WTC11 (cell line): ENCODE data around the gene TBC1D22A. TPM values are rescaled to one million over a fixed set of nuclear protein-coding genes. Genes with fewer than 3 reads are reported as not detected.

ENCODE experiments used
- ATAC-seq: fragments of 200-7000 bp; cut with Tn5 transposase; 2 replicates; pipeline ENCODE4 v1.10.0; 2021; ENCODE audit warnings: mild to moderate bottlenecking, moderate library complexity
- CTCF ChIA-PET: fragments of 300-600 bp; sonication (Branson Sonifier 250); formaldehyde crosslinking; loops from one replicate; lab custom pipeline; 2021; ENCODE audit warnings: antibody characterized with exemption; lab: Charles Lee
- POLR2A ChIA-PET: fragments of 350-600 bp; sonication (Branson Sonifier 250); formaldehyde crosslinking; loops from one replicate; lab custom pipeline; 2021; ENCODE audit warnings: antibody characterized with exemption; lab: Charles Lee
- DNase-seq: peaks from one replicate; pipeline ENCODE4 v3.0.0; 2021; ENCODE audit warnings: low spot score
- H3K27ac Mint-ChIP-seq: 2 replicates; pipeline ENCODE4 v1.8.0; 2021; ENCODE audit warnings: mixed read lengths
- H3K27me3 Mint-ChIP-seq: 2 replicates; pipeline ENCODE4 v1.8.0; 2021; ENCODE audit warnings: low read depth, mild to moderate bottlenecking, moderate library complexity, mixed read lengths
- H3K36me3 Mint-ChIP-seq: 2 replicates; pipeline ENCODE4 v1.8.0; 2021; ENCODE audit warnings: mixed read lengths
- H3K4me1 Mint-ChIP-seq: 2 replicates; pipeline ENCODE4 v1.8.0; 2022; ENCODE audit warnings: mixed read lengths
- H3K4me3 Mint-ChIP-seq: 2 replicates; pipeline ENCODE4 v1.8.0; 2021; ENCODE audit warnings: mild to moderate bottlenecking, moderate library complexity, mixed read lengths
- H3K9me3 Mint-ChIP-seq: 2 replicates; pipeline ENCODE4 v1.8.0; 2021; ENCODE audit warnings: mixed read lengths
- CTCF ChIP-seq: fragments of 200-600 bp; IDR thresholded peaks from 2 replicates; pipeline ENCODE4 v1.8.0; 2022; ENCODE audit warnings: antibody characterized with exemption
- ELF4 ChIP-seq: sonication (generic); formaldehyde crosslinking; IDR thresholded peaks from 2 replicates; pipeline ENCODE4 v1.8.1; 2022; ENCODE audit warnings: low read depth, mild to moderate bottlenecking, moderate library complexity, missing genetic modification reagents
- ERG ChIP-seq: fragments of 250-450 bp; sonication (Bioruptor Pico); IDR thresholded peaks from 2 replicates; pipeline ENCODE4 v1.8.0; 2021; ENCODE audit warnings: mild to moderate bottlenecking
- GRHL2 ChIP-seq: fragments of 250-450 bp; sonication (Bioruptor Pico); IDR thresholded peaks from 2 replicates; pipeline ENCODE4 v1.8.0; 2022; ENCODE audit warnings: mild to moderate bottlenecking, moderate library complexity; ENCODE audit not compliant: insufficient replicate concordance, severe bottlenecking
- GTF2I ChIP-seq: fragments of 250-450 bp; sonication (Bioruptor Pico); conservative IDR thresholded peaks from 2 replicates; pipeline ENCODE4 v1.4.0; 2021; ENCODE audit warnings: mild to moderate bottlenecking
- IRF1 ChIP-seq: sonication (generic); formaldehyde crosslinking; IDR thresholded peaks from 2 replicates; pipeline ENCODE4 v1.8.0; 2023; ENCODE audit warnings: missing genetic modification reagents
- MXD4 ChIP-seq: fragments of 250-450 bp; sonication (Bioruptor Pico); IDR thresholded peaks from 2 replicates; pipeline ENCODE4 v1.8.0; 2021; ENCODE audit warnings: mild to moderate bottlenecking, moderate library complexity, borderline replicate concordance
- MYBL2 ChIP-seq: sonication (generic); formaldehyde crosslinking; IDR thresholded peaks from 2 replicates; pipeline ENCODE4 v1.8.1; 2023; ENCODE audit warnings: mild to moderate bottlenecking, moderate library complexity, missing genetic modification reagents
- NFATC4 ChIP-seq: fragments of 250-450 bp; sonication (Bioruptor Pico); IDR thresholded peaks from 2 replicates; pipeline ENCODE4 v1.9.0; 2021; ENCODE audit warnings: mild to moderate bottlenecking
- NFE2L1 ChIP-seq: sonication (generic); formaldehyde crosslinking; IDR thresholded peaks from 2 replicates; pipeline ENCODE4 v1.8.1; 2023; ENCODE audit warnings: missing genetic modification reagents
- NFYB ChIP-seq: sonication (generic); formaldehyde crosslinking; conservative IDR thresholded peaks from 2 replicates; pipeline ENCODE4 v1.8.0; 2022; ENCODE audit warnings: low read depth, missing genetic modification reagents
- PRDM15 ChIP-seq: sonication (generic); formaldehyde crosslinking; IDR thresholded peaks from 2 replicates; pipeline ENCODE4 v1.8.0; 2022; ENCODE audit warnings: missing genetic modification reagents
- PRRX2 ChIP-seq: fragments of 250-450 bp; sonication (Bioruptor Pico); IDR thresholded peaks from 2 replicates; pipeline ENCODE4 v1.8.0; 2021; ENCODE audit warnings: mild to moderate bottlenecking
- SMAD3 ChIP-seq: sonication (generic); formaldehyde crosslinking; IDR thresholded peaks from 2 replicates; pipeline ENCODE4 v1.8.0; 2022; ENCODE audit warnings: missing genetic modification reagents, mild to moderate bottlenecking, borderline replicate concordance
- SP1 ChIP-seq: sonication (generic); formaldehyde crosslinking; conservative IDR thresholded peaks from 2 replicates; pipeline ENCODE4 v1.8.1; 2022; ENCODE audit warnings: missing genetic modification reagents
- TCF7 ChIP-seq: sonication (generic); formaldehyde crosslinking; IDR thresholded peaks from 2 replicates; pipeline ENCODE4 v1.8.0; 2022; ENCODE audit warnings: mild to moderate bottlenecking, low read depth, missing genetic modification reagents, moderate library complexity
- TP53 ChIP-seq: sonication (generic); formaldehyde crosslinking; IDR thresholded peaks from 2 replicates; pipeline ENCODE4 v1.8.1; 2023; ENCODE audit warnings: mild to moderate bottlenecking, missing genetic modification reagents
- ZBTB43 ChIP-seq: sonication (generic); formaldehyde crosslinking; IDR thresholded peaks from 2 replicates; pipeline ENCODE4 v1.8.1; 2023; ENCODE audit warnings: mild to moderate bottlenecking, missing genetic modification reagents
- ZNF263 ChIP-seq: sonication (generic); formaldehyde crosslinking; IDR thresholded peaks from 2 replicates; pipeline ENCODE4 v1.8.1; 2022; ENCODE audit warnings: low read depth, mild to moderate bottlenecking, moderate library complexity, missing genetic modification reagents
- ZNF425 ChIP-seq: fragments of 250-450 bp; sonication (Bioruptor Pico); conservative IDR thresholded peaks from 2 replicates; pipeline ENCODE4 v1.9.0; 2021; ENCODE audit warnings: mild to moderate bottlenecking
- ZSCAN18 ChIP-seq: fragments of 250-450 bp; sonication (Bioruptor Pico); IDR thresholded peaks from 2 replicates; pipeline ENCODE4 v2.1.2; 2022; ENCODE audit warnings: mild to moderate bottlenecking, moderate library complexity
- total RNA-seq: library from RNA; stranded (reverse); gene quantifications from 3 replicates; pipeline ENCODE4 v1.2.3, GENCODE V29; 2021

TBC1D22A gene
- total RNA-seq, 1 experiment from 2014 or later: 18.1 TPM

- TF ChIP-seq NFATC4 (CRISPR knock-in tag) (no peak), ERG (no peak), NFYB (no peak), SMAD3 (CRISPR knock-in tag) (no peak), PRDM15 (CRISPR knock-in tag) (no peak), GRHL2 (CRISPR knock-in tag) (no peak), TCF7 (CRISPR knock-in tag) (no peak), MYBL2 (CRISPR knock-in tag) (no peak), ZNF263 (CRISPR knock-in tag) (no peak), ZSCAN18 (CRISPR knock-in tag) (no peak), ZNF425 (CRISPR knock-in tag) (no peak), SP1 (CRISPR knock-in tag) (no peak), CTCF (no peak), TP53 (no peak)
- DNase-seq: no peak
- ChIA-PET POLR2A (no interaction called here), CTCF (no interaction called here)
- no peaks in the 10 kb centered on the region for H3K9me3 Mint-ChIP-seq
- no peak for ATAC-seq
- H3K36me3 Mint-ChIP-seq: no peaks in the 10 kb centered on the region
- H3K4me3 Mint-ChIP-seq: no peak overlapping the region
- no peaks in the 10 kb centered on the region for H3K27me3 Mint-ChIP-seq
- H3K27ac Mint-ChIP-seq: no peak overlapping the region
- H3K4me1 Mint-ChIP-seq: no peaks in the 10 kb centered on the region
Observed at GRCh38 chr22:47006433-47006832, 244.0 kb downstream of the TBC1D22A start.

- no peak for ATAC-seq
- no peak for DNase-seq
- no peaks in the 10 kb centered on the region for H3K4me1 Mint-ChIP-seq
- ChIA-PET CTCF (interaction anchor here (1.0 kb wide), 1 partner anchor 10 kb away, joined by 3 read pairs; no protein-coding TSS in a partner anchor), POLR2A (no interaction called here)
- no peaks in the 10 kb centered on the region for H3K27me3 Mint-ChIP-seq
- no peak overlapping the region for H3K4me3 Mint-ChIP-seq
- H3K27ac Mint-ChIP-seq: no peak overlapping the region
- H3K9me3 Mint-ChIP-seq: no peaks in the 10 kb centered on the region
- H3K36me3 Mint-ChIP-seq: no peaks in the 10 kb centered on the region
- TF ChIP-seq TP53: no peak
- no peak for TF ChIP-seq ELF4 (CRISPR knock-in tag)
- no peak for TF ChIP-seq NFYB
- no peak for TF ChIP-seq MXD4 (CRISPR knock-in tag)
- TF ChIP-seq GTF2I (CRISPR knock-in tag): no peak
- no peak for TF ChIP-seq NFE2L1 (CRISPR knock-in tag)
- TF ChIP-seq IRF1: no peak
- TF ChIP-seq ZBTB43 (CRISPR knock-in tag): no peak
- no peak for TF ChIP-seq PRRX2 (CRISPR knock-in tag)
Observed at GRCh38 chr22:47006869-47007268, 244.4 kb downstream of the TBC1D22A start.
